PC-9 (cell line): ENCODE results near the gene SCAMP2. TPM values are rescaled to one million over a fixed set of nuclear protein-coding genes. Genes with fewer than 3 reads are reported as not detected.

Experiments
- BruUV-seq: library from RNA; stranded (reverse); fragments of 400-500 nt; replicated peaks from 2 replicates; lab custom pipeline; 2021; lab: Mats Ljungman, UMichigan
- CTCF ChIA-PET: fragments of 300-600 bp; sonication (Branson Sonifier 250); formaldehyde crosslinking; loops from one replicate; lab custom pipeline; 2022; ENCODE audit warnings: antibody characterized with exemption; lab: Charles Lee
- POLR2A ChIA-PET: fragments of 300-600 bp; sonication (Branson Sonifier 250); formaldehyde crosslinking; loops from one replicate; lab custom pipeline; 2022; ENCODE audit warnings: antibody characterized with exemption; ENCODE audit not compliant: unreplicated experiment; lab: Charles Lee
- DNase-seq, 2 experiments: peaks; one replicate each; pipeline versions ENCODE4 v3.0.0 to v3.0.0-alpha.2; 2015 to 2022; ENCODE audit warnings: mixed read lengths in 1 of 2
- H2AFZ ChIP-seq: fragments of 200-600 bp; sonication (generic); 2 replicates; pipeline ENCODE4 v1.8.1; 2017; ENCODE audit warnings: antibody characterized with exemption
- H3F3A ChIP-seq: fragments of 200-600 bp; sonication (generic); 2 replicates; pipeline ENCODE4 v1.8.1; 2017; ENCODE audit warnings: antibody characterized with exemption, mild to moderate bottlenecking, low read depth; ENCODE audit not compliant: insufficient read depth
- H3K27ac ChIP-seq: fragments of 200-600 bp; sonication (generic); 2 replicates; pipeline ENCODE4 v1.6.1; 2016; ENCODE audit warnings: mixed run types
- H3K27me3 ChIP-seq: fragments of 200-600 bp; sonication (generic); 2 replicates; pipeline ENCODE4 v1.6.1; 2016; ENCODE audit warnings: low read depth, mixed run types; ENCODE audit not compliant: insufficient read depth
- H3K36me3 ChIP-seq: fragments of 200-600 bp; sonication (generic); 2 replicates; pipeline ENCODE4 v1.6.1; 2016; ENCODE audit warnings: low read depth, mixed run types
- H3K4me1 ChIP-seq: fragments of 200-600 bp; sonication (generic); replicated peaks from 2 replicates; pipeline ENCODE4 v1.6.1; 2016; ENCODE audit warnings: mixed run types; ENCODE audit not compliant: insufficient read depth
- H3K4me2 ChIP-seq: fragments of 200-600 bp; sonication (generic); 2 replicates; pipeline ENCODE4 v1.6.1; 2017; ENCODE audit warnings: mixed run types
- H3K4me3 ChIP-seq: fragments of 200-600 bp; sonication (generic); 2 replicates; pipeline ENCODE4 v1.6.1; 2016; ENCODE audit warnings: mixed run types
- H3K79me2 ChIP-seq: fragments of 200-600 bp; sonication (generic); 2 replicates; pipeline ENCODE4 v1.6.1; 2017; ENCODE audit warnings: low read depth, mixed run types
- H3K9me2 ChIP-seq: fragments of 200-600 bp; sonication (generic); 2 replicates; pipeline ENCODE4 v1.8.1; 2017; ENCODE audit warnings: mild to moderate bottlenecking; ENCODE audit not compliant: insufficient read depth
- H3K9me3 ChIP-seq: fragments of 200-600 bp; sonication (generic); 2 replicates; pipeline ENCODE4 v1.8.1; 2016; ENCODE audit warnings: low read depth; ENCODE audit not compliant: insufficient read depth
- H4K20me1 ChIP-seq: fragments of 200-600 bp; sonication (generic); 2 replicates; pipeline ENCODE4 v1.8.1; 2017; ENCODE audit not compliant: insufficient read depth
- CTCF ChIP-seq: fragments of 200-600 bp; sonication (generic); conservative IDR thresholded peaks from 2 replicates; pipeline ENCODE4 v1.6.1; 2017; ENCODE audit warnings: mixed run types, antibody characterized with exemption, mild to moderate bottlenecking, moderate library complexity
- EZH2 ChIP-seq: fragments of 200-600 bp; sonication (generic); IDR thresholded peaks from 2 replicates; pipeline ENCODE4 v1.8.0; 2017; ENCODE audit warnings: antibody characterized with exemption, low read depth
- intact Hi-C: fragments of 100-400 bp; cut with micrococcal nuclease; formaldehyde crosslinking; loops from one replicate; pipeline ENCODE4 v1.10.0; 2022; ENCODE audit not compliant: unreplicated experiment
- total RNA-seq: library from RNA; stranded (reverse); gene quantifications from 2 replicates; pipeline ENCODE4 v1.2.3, GENCODE V29; 2021

SCAMP2 gene
- total RNA-seq, 1 experiment from 2014 or later, result 84.6 TPM

- no peaks in the 10 kb centered on the region for H3K27me3 ChIP-seq
- TF ChIP-seq EZH2 (no peak), CTCF (no peak)
- H3K4me2 ChIP-seq, result no peak overlapping the region
- H3K4me3 ChIP-seq, result no peak overlapping the region
- no peaks in the 10 kb centered on the region for H3K9me2 ChIP-seq
- no peaks in the 10 kb centered on the region for H3K9me3 ChIP-seq
- no peak overlapping the region for H3K27ac ChIP-seq
- no peaks in the 10 kb centered on the region for H3K36me3 ChIP-seq
- H4K20me1 ChIP-seq, result no peaks in the 10 kb centered on the region
- H3F3A ChIP-seq, result no peaks in the 10 kb centered on the region; the same call in 1 of the 2 replicates
- H3K79me2 ChIP-seq, result peaks cover 14% of the 10 kb centered on the region
- ChIA-PET CTCF (interaction anchor here (0.6 kb wide), 4 partner anchors 23 to 856 kb away, joined by 3 to 10 read pairs (median 4); no protein-coding TSS in a partner anchor), POLR2A (interaction anchor here (0.6 kb wide), 1 partner anchor 245 kb away, joined by 6 read pairs; no protein-coding TSS in a partner anchor)
- H2AFZ ChIP-seq, result no peak overlapping the region
- DNase-seq, result no peak
- intact Hi-C loops, result no loop called here
- peaks cover 29% of the 10 kb centered on the region for H3K4me1 ChIP-seq
- no TSS peak for BruUV-seq
These were observed 20.5 kb upstream of the SCAMP2 start for GRCh38 chr15:74893627-74894026.

- no peak overlapping the region for H2AFZ ChIP-seq
- no peaks in the 10 kb centered on the region for H4K20me1 ChIP-seq
- intact Hi-C loops, result no loop called here
- POLR2A ChIA-PET, result no interaction called here
- no peak overlapping the region for H3K27ac ChIP-seq
- H3K4me3 ChIP-seq, result no peak overlapping the region
- H3K27me3 ChIP-seq, result no peaks in the 10 kb centered on the region
- H3K4me1 ChIP-seq, result peaks cover 29% of the 10 kb centered on the region
- no TSS peak for BruUV-seq
- no peak for TF ChIP-seq CTCF
- TF ChIP-seq EZH2, result no peak
- H3K9me3 ChIP-seq, result no peaks in the 10 kb centered on the region
- H3K79me2 ChIP-seq, result peaks cover 14% of the 10 kb centered on the region
- no peak for DNase-seq
- CTCF ChIA-PET, result interaction anchor here (0.6 to 1.6 kb wide), 2 partner anchors 9 to 30 kb away, joined by 6 to 11 read pairs; no protein-coding TSS in a partner anchor
- H3K9me2 ChIP-seq, result no peaks in the 10 kb centered on the region
- H3F3A ChIP-seq, result no peaks in the 10 kb centered on the region; the same call in 1 of the 2 replicates
- no peak overlapping the region for H3K4me2 ChIP-seq
- no peaks in the 10 kb centered on the region for H3K36me3 ChIP-seq
These were observed 19.8 kb upstream of the SCAMP2 start for GRCh38 chr15:74892931-74893330.

GRCh38 chr15:74892313-74892712, 19.1 kb upstream of the SCAMP2 start:
- TF ChIP-seq CTCF (no peak; the same call in 1 of the 2 replicates), EZH2 (no peak)
- Histone ChIP-seq H3K9me2 (no peaks in the 10 kb centered on the region), H3K9me3 (no peaks in the 10 kb centered on the region), H3K4me3 (no peak overlapping the region), H2AFZ (no peak overlapping the region), H4K20me1 (no peaks in the 10 kb centered on the region), H3K79me2 (peaks cover 14% of the 10 kb centered on the region), H3K27me3 (no peaks in the 10 kb centered on the region), H3K4me1 (peaks cover 29% of the 10 kb centered on the region), H3F3A (no peaks in the 10 kb centered on the region; the same call in 1 of the 2 replicates), H3K4me2 (0 out of 2 replicates have a peak overlapping the region, but pooled peaks have one; percentile 7), H3K27ac (no peak overlapping the region), H3K36me3 (no peaks in the 10 kb centered on the region)
- BruUV-seq, result no TSS peak
- POLR2A ChIA-PET, result no interaction called here
- intact Hi-C loops, result no loop called here
- CTCF ChIA-PET, result interaction anchor here (0.6 to 1.6 kb wide), 4 partner anchors 9 to 58 kb away, joined by 3 to 11 read pairs (median 5); partner anchors contain the start of gene COX5A
- DNase-seq, result peak; percentile 68 to 77
